AG04450 (cell line): ENCODE measurements around the gene ABHD4. TPM values are rescaled to one million over a fixed set of nuclear protein-coding genes. Genes with fewer than 3 reads are reported as not detected.
A peak's percentile ranks its signal among the peaks of the same experiment; 100 is the strongest.

ENCODE experiments used
- CTCF ChIA-PET: fragments of 300-600, 350-600 bp; formaldehyde crosslinking; extraction: SDS; loops from one replicate; lab custom pipeline; 2022; ENCODE audit warnings: antibody characterized with exemption, inconsistent platforms; lab: Charles Lee
- POLR2A ChIA-PET: fragments of 350-600 bp; formaldehyde crosslinking; extraction: SDS; loops from one replicate; lab custom pipeline; 2021; ENCODE audit warnings: antibody characterized with exemption, inconsistent platforms; lab: Yijun Ruan, JAX
- DNase-seq: peaks from one replicate; pipeline ENCODE4 v3.0.0-alpha.2; 2011; ENCODE audit warnings: low read depth, low spot score
- H3K27ac ChIP-seq: one replicate; pipeline ENCODE4 v1.5.1; 2012; ENCODE audit warnings: low read depth, low read length, control low read depth
- H3K27me3 ChIP-seq: one replicate; pipeline ENCODE4 v1.6.0; 2012; ENCODE audit warnings: low read length; ENCODE audit not compliant: control insufficient read depth, insufficient read depth
- H3K4me3 ChIP-seq: 2 replicates; pipeline ENCODE4 v1.5.1; 2011; ENCODE audit warnings: mild to moderate bottlenecking, low read depth, low read length, control low read depth
- H3K9me3 ChIP-seq: 2 replicates; pipeline ENCODE4 v1.5.1; 2012; ENCODE audit warnings: low read length; ENCODE audit not compliant: control insufficient read depth, insufficient read depth
- polyA plus RNA-seq: library from polyadenylated mRNA; depleted of rRNA; stranded (reverse); fragments of >200 nt; gene quantifications from 2 replicates; pipeline ENCODE4 v1.2.3, GENCODE V29; 2011
- TF ChIP-seq, protein P1 (sequence below): IDR thresholded peaks from 2 replicates; pipeline ENCODE4 v1.5.1; 2011; ENCODE audit warnings: low read depth, low read length, control low read depth, inconsistent platforms

ABHD4 gene
- polyA plus RNA-seq, 1 experiment: 42.1 TPM

DNA sequence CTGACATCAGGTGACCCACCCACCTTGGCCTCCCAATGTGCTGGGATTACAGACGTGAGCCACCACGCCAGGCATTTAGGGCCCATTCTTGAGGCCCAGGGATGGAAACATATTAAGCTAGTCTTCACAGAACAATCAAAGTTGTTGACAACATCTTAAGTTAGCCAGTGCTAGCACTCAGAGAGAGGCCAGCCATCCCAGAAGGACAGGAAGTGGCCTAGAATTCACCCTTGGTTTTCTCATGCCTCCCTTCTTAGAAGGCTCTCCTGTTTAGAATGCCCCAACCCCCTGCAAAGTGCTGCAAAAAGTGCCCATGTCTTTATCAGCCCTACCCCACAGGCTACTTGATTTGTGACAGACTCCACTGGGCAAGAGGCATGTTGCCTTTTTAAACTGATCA, 58.1 kb downstream of the ABHD4 start:
- Histone ChIP-seq H3K27me3 (peaks cover 3% of the 10 kb centered on the region), H3K9me3 (no peaks in the 10 kb centered on the region), H3K27ac (no peak overlapping the region), H3K4me3 (no peak overlapping the region)
- ChIA-PET CTCF (interaction anchor here (0.6 to 4.7 kb wide), 4 partner anchors 9 to 99 kb away, joined by 3 to 40 read pairs (median 4); no protein-coding TSS in a partner anchor), POLR2A (no interaction called here)
- DNase-seq: no peak
- TF ChIP-seq, protein P1, sequence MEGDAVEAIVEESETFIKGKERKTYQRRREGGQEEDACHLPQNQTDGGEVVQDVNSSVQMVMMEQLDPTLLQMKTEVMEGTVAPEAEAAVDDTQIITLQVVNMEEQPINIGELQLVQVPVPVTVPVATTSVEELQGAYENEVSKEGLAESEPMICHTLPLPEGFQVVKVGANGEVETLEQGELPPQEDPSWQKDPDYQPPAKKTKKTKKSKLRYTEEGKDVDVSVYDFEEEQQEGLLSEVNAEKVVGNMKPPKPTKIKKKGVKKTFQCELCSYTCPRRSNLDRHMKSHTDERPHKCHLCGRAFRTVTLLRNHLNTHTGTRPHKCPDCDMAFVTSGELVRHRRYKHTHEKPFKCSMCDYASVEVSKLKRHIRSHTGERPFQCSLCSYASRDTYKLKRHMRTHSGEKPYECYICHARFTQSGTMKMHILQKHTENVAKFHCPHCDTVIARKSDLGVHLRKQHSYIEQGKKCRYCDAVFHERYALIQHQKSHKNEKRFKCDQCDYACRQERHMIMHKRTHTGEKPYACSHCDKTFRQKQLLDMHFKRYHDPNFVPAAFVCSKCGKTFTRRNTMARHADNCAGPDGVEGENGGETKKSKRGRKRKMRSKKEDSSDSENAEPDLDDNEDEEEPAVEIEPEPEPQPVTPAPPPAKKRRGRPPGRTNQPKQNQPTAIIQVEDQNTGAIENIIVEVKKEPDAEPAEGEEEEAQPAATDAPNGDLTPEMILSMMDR: no peak

DNA sequence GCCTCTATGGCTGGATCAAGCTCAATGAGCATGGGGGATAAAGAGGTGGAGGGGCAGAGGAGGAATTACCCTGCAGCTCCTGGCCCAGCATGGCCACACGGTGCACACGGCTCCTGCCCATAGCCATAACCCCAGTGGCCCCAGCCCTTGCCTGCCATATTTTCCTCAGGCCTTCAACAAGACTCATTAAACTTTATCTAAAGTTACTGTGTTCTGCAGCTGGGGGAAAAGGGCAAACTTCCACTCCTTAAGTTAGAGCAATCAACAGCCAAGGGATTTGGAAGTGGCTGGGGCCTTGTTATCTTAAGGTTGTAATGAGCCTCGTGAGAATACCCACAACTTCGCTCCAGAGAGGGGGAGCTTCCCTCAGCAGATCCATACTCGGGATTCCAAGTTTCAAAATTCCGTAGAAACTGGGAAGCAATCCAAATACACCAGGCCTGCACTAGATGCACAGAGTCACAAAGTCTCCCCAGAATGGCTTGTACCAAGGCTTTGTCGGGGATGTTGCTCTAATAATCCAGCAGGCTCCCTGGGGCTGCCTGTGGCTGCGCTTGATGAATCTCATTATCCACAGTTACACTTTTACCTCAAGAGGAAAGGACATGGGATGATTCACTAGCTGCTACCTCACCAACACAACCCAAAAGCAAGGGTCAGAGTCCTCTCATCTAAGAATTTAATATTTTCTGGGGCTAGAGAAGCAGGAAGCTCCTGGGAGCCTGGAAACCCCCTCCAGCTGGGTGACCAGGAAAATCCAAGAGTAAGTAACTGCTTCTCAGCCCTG, 59.0 kb downstream of the ABHD4 start:
- ChIA-PET POLR2A (no interaction called here), CTCF (interaction anchor here (0.6 to 4.7 kb wide), 10 partner anchors 10 to 282 kb away, joined by 3 to 40 read pairs (median 4); no protein-coding TSS in a partner anchor)
- DNase-seq: no peak
- Histone ChIP-seq H3K27me3 (peaks cover 3% of the 10 kb centered on the region), H3K9me3 (no peaks in the 10 kb centered on the region), H3K27ac (no peak overlapping the region), H3K4me3 (no peak overlapping the region)
- TF ChIP-seq, protein P1: no peak

DNA sequence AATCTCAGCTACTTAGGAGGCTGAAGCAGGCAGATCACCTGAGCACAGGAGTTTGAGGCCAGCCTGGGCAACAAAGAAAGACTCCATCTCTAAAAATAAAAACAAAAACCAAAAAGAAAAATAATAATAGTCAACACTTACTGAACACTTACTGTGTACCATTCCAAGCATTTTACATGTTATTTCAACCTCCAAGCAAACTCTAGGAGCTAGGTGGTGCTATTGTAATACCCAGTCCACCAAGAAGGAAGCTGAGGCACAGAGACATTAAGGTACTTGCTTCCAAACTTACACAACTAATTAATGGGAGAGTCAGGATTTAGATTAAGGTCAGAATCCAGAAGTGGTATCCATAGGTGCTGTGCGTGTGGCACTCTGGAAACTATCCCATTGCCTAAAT, 59.8 kb downstream of the ABHD4 start:
- CTCF ChIA-PET: interaction anchor here (0.6 to 4.7 kb wide), 11 partner anchors 11 to 283 kb away, joined by 3 to 40 read pairs (median 4); no protein-coding TSS in a partner anchor
- Histone ChIP-seq H3K27me3 (peaks cover 3% of the 10 kb centered on the region), H3K27ac (no peak overlapping the region), H3K4me3 (no peak overlapping the region), H3K9me3 (no peaks in the 10 kb centered on the region)
- TF ChIP-seq, protein P1: peak; percentile 36; the same call in 1 of the 2 replicates
- POLR2A ChIA-PET: interaction anchor here (0.6 kb wide), 1 partner anchor 252 kb away, joined by 8 read pairs; no protein-coding TSS in a partner anchor
- no peak for DNase-seq

DNA sequence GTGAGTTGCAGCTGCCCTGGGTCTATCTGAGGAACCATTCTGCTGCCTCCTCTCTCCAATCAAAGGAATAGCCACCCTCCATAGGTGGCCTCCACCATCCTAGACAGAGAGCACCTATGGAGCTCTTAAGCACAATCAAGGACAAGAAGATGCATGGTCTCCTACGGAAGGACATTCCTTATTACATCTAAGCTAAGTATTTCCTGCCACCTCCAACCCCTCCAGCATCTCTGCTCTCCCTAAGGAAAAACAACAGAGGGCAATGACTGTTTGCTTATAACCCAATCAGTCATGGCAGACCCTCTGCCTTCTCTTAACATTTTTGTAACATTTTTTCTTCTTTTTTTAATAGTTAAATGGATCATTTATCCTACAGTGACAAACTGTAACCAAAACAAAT, 60.8 kb downstream of the ABHD4 start:
- ChIA-PET POLR2A (interaction anchor here (1.1 kb wide), 1 partner anchor 10 kb away, joined by 4 read pairs; no protein-coding TSS in a partner anchor), CTCF (interaction anchor here (0.6 to 4.7 kb wide), 9 partner anchors 60 to 245 kb away, joined by 3 to 40 read pairs (median 5); partner anchors contain the start of gene ABHD4)

More for the DNA sequence above, 60.8 kb downstream of the ABHD4 start:
- Histone ChIP-seq H3K27ac (no peak overlapping the region), H3K4me3 (no peak overlapping the region), H3K9me3 (no peaks in the 10 kb centered on the region), H3K27me3 (peaks cover 3% of the 10 kb centered on the region)
- TF ChIP-seq, protein P1: no peak
- DNase-seq: no peak
